Measurements from ENCODE around the gene P2RY2.
A peak's percentile ranks its signal among the peaks of the same experiment; 100 is the strongest.

Gene P2RY2

GRCh38 chr11:73217131-73217809 lies 811 bp upstream of the P2RY2 start:
- Histone ChIP-seq H3K9ac (ENCODE audit: low read depth in 1 of 2, low read length in 2 of 2) (peak overlapping the region; percentile 47 to 70), H3K27me3 (ENCODE audit: control insufficient read depth in 2 of 2, insufficient read depth in 2 of 2, low read length in 2 of 2) (no peaks in the 10 kb centered on the region), H3K36me3 (ENCODE audit: control insufficient read depth in 2 of 2, insufficient read depth in 2 of 2, low read length in 2 of 2) (no peaks in the 10 kb centered on the region), H3K4me3 (ENCODE audit: low read length in 2 of 2) (peak overlapping the region; percentile 67 to 76), H3K9me3 (ENCODE audit: control insufficient read depth in 2 of 2, low read length in 2 of 2) (no peaks in the 10 kb centered on the region), H3K4me1 (ENCODE audit: control insufficient read depth in 2 of 2, insufficient read depth in 2 of 2, low read length in 2 of 2) (peaks cover 12 to 15% of the 10 kb centered on the region in 2 donors), H3K27ac (ENCODE audit: low read depth in 2 of 2, low read length in 2 of 2) (peak overlapping the region; percentile 61 to 72)

DNA sequence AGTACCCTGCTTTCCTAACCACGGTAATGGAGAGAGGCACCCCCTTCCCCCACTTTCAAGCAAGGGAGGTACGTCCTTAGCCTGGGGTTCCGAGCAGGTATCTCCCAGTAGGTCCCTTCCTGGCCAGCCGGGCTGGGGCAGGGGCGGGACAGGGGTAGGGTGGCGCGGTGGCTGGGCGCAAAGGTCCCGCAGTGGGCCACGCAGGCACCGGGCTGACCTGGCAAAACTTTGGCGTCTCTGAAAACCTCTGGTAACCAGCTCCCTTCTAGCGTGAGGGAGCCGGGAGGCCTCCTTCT lies 323 bp upstream of the P2RY2 start:
- H3K9ac ChIP-seq (ENCODE audit: low read depth in 1 of 2, low read length in 2 of 2): peak overlapping the region; percentile 47 to 70
- peak overlapping the region; percentile 61 to 72 for H3K27ac ChIP-seq (ENCODE audit: low read depth in 2 of 2, low read length in 2 of 2)
- peaks cover 12 to 15% of the 10 kb centered on the region in 2 donors for H3K4me1 ChIP-seq (ENCODE audit: control insufficient read depth in 2 of 2, insufficient read depth in 2 of 2, low read length in 2 of 2)
- no peaks in the 10 kb centered on the region for H3K9me3 ChIP-seq (ENCODE audit: control insufficient read depth in 2 of 2, low read length in 2 of 2)
- no peaks in the 10 kb centered on the region for H3K36me3 ChIP-seq (ENCODE audit: control insufficient read depth in 2 of 2, insufficient read depth in 2 of 2, low read length in 2 of 2)
- no peaks in the 10 kb centered on the region for H3K27me3 ChIP-seq (ENCODE audit: control insufficient read depth in 2 of 2, insufficient read depth in 2 of 2, low read length in 2 of 2)
- H3K4me3 ChIP-seq (ENCODE audit: low read length in 2 of 2): peak overlapping the region; percentile 67 to 76

DNA sequence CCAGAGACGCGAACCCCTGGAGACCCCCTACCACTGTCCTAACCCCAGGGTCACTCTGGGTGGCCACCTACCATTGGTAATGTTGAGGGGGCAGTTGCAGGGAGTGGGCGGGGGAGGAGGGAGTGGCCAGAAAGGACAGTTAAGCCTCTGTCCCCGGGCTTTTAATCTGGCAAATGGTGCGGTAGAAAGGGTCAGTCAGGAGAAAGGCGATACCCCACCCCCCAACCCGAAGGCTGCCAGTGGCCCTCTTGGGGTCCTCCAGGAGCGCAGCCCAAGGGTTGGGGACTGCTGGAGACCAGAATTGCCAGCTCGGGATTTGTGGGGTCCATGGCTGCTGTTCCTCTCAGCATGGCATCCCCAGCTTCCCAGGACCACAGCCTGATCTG lies 742 bp downstream of the P2RY2 start:
- Histone ChIP-seq H3K4me1 (ENCODE audit: control insufficient read depth in 2 of 2, insufficient read depth in 2 of 2, low read length in 2 of 2) (peaks cover 12 to 15% of the 10 kb centered on the region in 2 donors), H3K9ac (ENCODE audit: low read depth in 1 of 2, low read length in 2 of 2) (peak overlapping the region; percentile 47 to 70), H3K36me3 (ENCODE audit: control insufficient read depth in 2 of 2, insufficient read depth in 2 of 2, low read length in 2 of 2) (no peaks in the 10 kb centered on the region), H3K9me3 (ENCODE audit: control insufficient read depth in 2 of 2, low read length in 2 of 2) (no peaks in the 10 kb centered on the region), H3K27me3 (ENCODE audit: control insufficient read depth in 2 of 2, insufficient read depth in 2 of 2, low read length in 2 of 2) (no peaks in the 10 kb centered on the region), H3K27ac (ENCODE audit: low read depth in 2 of 2, low read length in 2 of 2) (peak overlapping the region; percentile 61 to 72), H3K4me3 (ENCODE audit: low read length in 2 of 2) (peak overlapping the region; percentile 67 to 76)

DNA sequence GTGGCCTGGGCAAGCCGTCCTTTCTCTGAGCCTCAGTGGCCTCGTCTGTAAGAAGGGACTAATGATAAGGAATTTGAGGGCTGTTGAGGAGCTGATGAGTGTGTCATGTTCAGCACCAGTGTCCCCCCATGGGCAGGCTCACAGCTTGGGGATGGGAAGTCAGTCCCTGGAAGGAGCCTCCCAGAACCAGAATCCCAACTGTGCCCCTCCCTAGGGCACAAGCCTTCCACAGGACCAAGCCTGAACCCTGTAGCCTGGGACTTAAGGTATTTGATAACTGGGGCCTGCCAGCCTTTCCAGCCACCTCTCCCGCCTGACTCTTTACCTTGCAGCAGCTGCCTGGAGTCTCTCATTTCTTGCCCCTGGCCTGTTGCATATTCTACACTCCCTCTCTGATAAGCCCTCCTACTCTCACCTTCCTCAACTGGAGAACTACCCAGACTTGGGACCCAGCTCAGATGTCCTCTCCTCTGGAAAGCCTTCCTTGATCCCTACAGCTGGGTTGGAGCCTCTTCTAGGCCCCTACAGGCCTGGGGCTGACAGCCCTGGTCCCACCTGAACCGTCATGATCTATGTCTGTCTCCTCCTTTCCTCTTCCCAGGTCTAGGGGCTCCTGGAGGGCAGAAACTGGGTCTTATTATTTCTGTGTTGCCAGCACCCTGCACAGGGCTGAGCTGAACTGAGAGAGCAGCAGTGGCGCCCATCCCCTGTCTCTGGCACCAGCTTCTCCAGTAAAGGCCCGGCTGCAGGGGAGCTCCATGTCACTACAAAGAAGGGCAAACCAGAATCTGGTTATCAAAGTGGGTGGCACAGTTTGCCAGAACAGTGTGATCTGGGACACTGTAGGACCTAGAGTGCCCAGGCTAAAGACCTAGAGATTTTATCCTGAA lies 1.6 kb downstream of the P2RY2 start:
- H3K4me3 ChIP-seq (ENCODE audit: low read length in 2 of 2): peak overlapping the region; percentile 25 to 76

DNA sequence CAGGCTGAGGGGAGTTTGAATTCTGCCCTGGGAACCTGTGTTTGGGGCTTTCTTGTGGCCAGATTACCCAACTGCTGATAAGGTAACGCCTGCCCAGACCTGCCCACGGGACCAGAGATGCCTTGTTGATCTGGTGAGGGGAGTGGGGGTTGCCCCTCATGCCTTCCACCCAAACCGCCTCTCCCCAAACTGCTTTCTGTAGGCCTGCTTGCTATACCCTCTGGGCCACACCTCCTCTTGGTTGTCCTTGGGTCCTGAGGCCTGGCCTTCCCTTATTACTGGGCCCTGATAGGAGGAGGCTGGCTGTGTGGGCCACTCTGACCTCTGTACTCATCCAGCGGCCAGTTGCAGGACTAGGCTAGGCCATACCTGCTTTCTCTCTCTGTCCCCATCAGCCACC lies 3.4 kb downstream of the P2RY2 start:
- no peaks in the 10 kb centered on the region for H3K27me3 ChIP-seq (ENCODE audit: control insufficient read depth in 2 of 2, insufficient read depth in 2 of 2, low read length in 2 of 2)
- H3K36me3 ChIP-seq (ENCODE audit: control insufficient read depth in 2 of 2, insufficient read depth in 2 of 2, low read length in 2 of 2): no peaks in the 10 kb centered on the region
- no peak overlapping the region for H3K9ac ChIP-seq (ENCODE audit: low read depth in 1 of 2, low read length in 2 of 2)
- H3K4me3 ChIP-seq (ENCODE audit: low read length in 2 of 2): no peak overlapping the region
- peaks cover 12 to 15% of the 10 kb centered on the region in 2 donors for H3K4me1 ChIP-seq (ENCODE audit: control insufficient read depth in 2 of 2, insufficient read depth in 2 of 2, low read length in 2 of 2)
- no peaks in the 10 kb centered on the region for H3K9me3 ChIP-seq (ENCODE audit: control insufficient read depth in 2 of 2, low read length in 2 of 2)
- no peak overlapping the region for H3K27ac ChIP-seq (ENCODE audit: low read depth in 2 of 2, low read length in 2 of 2)

More for the DNA sequence above, 1.6 kb downstream of the P2RY2 start:
- H3K27ac ChIP-seq (ENCODE audit: low read depth in 2 of 2, low read length in 2 of 2): no peak overlapping the region
- peaks cover 12 to 15% of the 10 kb centered on the region in 2 donors for H3K4me1 ChIP-seq (ENCODE audit: control insufficient read depth in 2 of 2, insufficient read depth in 2 of 2, low read length in 2 of 2)
- H3K27me3 ChIP-seq (ENCODE audit: control insufficient read depth in 2 of 2, insufficient read depth in 2 of 2, low read length in 2 of 2): no peaks in the 10 kb centered on the region
- H3K9ac ChIP-seq (ENCODE audit: low read depth in 1 of 2, low read length in 2 of 2): peak overlapping the region in 1 of 2 donors; percentile 47
- no peaks in the 10 kb centered on the region for H3K9me3 ChIP-seq (ENCODE audit: control insufficient read depth in 2 of 2, low read length in 2 of 2)
- no peaks in the 10 kb centered on the region for H3K36me3 ChIP-seq (ENCODE audit: control insufficient read depth in 2 of 2, insufficient read depth in 2 of 2, low read length in 2 of 2)

DNA sequence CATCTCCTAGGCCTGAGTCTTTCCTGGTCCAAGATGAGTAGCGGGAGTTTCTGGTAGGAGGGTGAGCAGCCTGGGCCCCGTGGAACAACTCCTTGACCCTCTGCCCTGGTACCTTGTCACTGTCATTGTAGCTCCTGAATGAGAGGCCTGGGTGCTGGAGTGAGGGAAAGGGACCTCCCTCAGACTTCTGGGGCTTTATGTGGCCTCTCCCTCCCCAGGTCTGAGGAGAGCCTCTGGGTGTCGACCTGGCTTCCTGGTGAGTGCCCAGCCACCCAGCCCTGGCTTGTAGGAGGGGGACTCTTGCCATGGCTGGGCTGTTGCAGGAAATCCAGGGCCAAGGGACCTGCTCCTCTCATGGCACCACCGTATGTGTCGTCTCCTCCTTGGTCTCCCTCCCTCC lies 3.9 kb downstream of the P2RY2 start:
- no peak overlapping the region for H3K27ac ChIP-seq (ENCODE audit: low read depth in 2 of 2, low read length in 2 of 2)
- H3K9me3 ChIP-seq (ENCODE audit: control insufficient read depth in 2 of 2, low read length in 2 of 2): no peaks in the 10 kb centered on the region

GRCh38 chr11:73223998-73224730 lies 6.1 kb downstream of the P2RY2 start:
- no peak overlapping the region for H3K9ac ChIP-seq (ENCODE audit: low read depth in 1 of 2, low read length in 2 of 2)
- no peak overlapping the region for H3K27ac ChIP-seq (ENCODE audit: low read depth in 2 of 2, low read length in 2 of 2)
- no peaks in the 10 kb centered on the region for H3K36me3 ChIP-seq (ENCODE audit: control insufficient read depth in 2 of 2, insufficient read depth in 2 of 2, low read length in 2 of 2)

More for the DNA sequence above, 3.9 kb downstream of the P2RY2 start:
- H3K36me3 ChIP-seq (ENCODE audit: control insufficient read depth in 2 of 2, insufficient read depth in 2 of 2, low read length in 2 of 2): no peaks in the 10 kb centered on the region
- H3K4me1 ChIP-seq (ENCODE audit: control insufficient read depth in 2 of 2, insufficient read depth in 2 of 2, low read length in 2 of 2): peaks cover 12 to 15% of the 10 kb centered on the region in 2 donors
- no peak overlapping the region for H3K9ac ChIP-seq (ENCODE audit: low read depth in 1 of 2, low read length in 2 of 2)
- H3K27me3 ChIP-seq (ENCODE audit: control insufficient read depth in 2 of 2, insufficient read depth in 2 of 2, low read length in 2 of 2): no peaks in the 10 kb centered on the region
- H3K4me3 ChIP-seq (ENCODE audit: low read length in 2 of 2): no peak overlapping the region

DNA sequence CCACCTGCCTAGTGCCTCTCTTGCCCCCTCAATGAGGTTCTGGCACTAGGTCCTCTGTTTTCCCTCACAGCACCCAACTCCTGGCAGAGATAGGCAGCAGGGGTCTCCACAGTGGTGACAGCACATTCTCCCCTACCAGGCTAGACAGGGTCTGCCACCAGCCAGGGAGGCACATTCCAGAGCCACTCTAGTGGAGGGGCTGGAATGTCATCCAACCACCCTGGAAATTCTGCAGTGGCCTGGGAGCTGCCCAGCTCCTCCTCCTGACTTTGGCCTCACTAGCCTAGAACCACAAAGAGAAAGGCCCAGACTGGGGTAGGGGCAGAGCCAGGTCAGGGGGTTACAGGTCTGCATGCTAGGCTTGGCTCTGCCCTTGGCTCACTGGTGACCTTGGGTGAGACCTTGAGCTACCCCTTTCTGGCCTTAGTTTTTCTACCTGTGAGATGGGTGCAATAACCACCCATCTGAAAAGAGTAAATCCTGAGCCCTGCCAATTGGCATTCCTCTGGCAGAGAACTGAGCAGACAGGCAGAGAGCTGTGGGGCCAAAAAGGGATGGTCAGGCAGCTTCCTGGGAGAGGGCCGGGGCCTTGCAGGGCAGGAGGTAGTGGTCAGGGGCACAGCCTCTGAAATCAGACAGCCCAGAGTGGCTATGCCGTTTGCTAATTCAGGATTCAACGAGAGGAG lies 7.1 kb downstream of the P2RY2 start:
- H3K27ac ChIP-seq (ENCODE audit: low read depth in 2 of 2, low read length in 2 of 2): no peak overlapping the region
- no peak overlapping the region for H3K4me3 ChIP-seq (ENCODE audit: low read length in 2 of 2)
- H3K36me3 ChIP-seq (ENCODE audit: control insufficient read depth in 2 of 2, insufficient read depth in 2 of 2, low read length in 2 of 2): no peaks in the 10 kb centered on the region
- no peaks in the 10 kb centered on the region for H3K27me3 ChIP-seq (ENCODE audit: control insufficient read depth in 2 of 2, insufficient read depth in 2 of 2, low read length in 2 of 2)
- no peaks in the 10 kb centered on the region for H3K9me3 ChIP-seq (ENCODE audit: control insufficient read depth in 2 of 2, low read length in 2 of 2)
- no peak overlapping the region for H3K9ac ChIP-seq (ENCODE audit: low read depth in 1 of 2, low read length in 2 of 2)
- H3K4me1 ChIP-seq (ENCODE audit: control insufficient read depth in 2 of 2, insufficient read depth in 2 of 2, low read length in 2 of 2): peaks cover 6 to 7% of the 10 kb centered on the region in 2 donors

More at GRCh38 chr11:73223998-73224730, 6.1 kb downstream of the P2RY2 start:
- Histone ChIP-seq H3K9me3 (ENCODE audit: control insufficient read depth in 2 of 2, low read length in 2 of 2) (no peaks in the 10 kb centered on the region), H3K4me1 (ENCODE audit: control insufficient read depth in 2 of 2, insufficient read depth in 2 of 2, low read length in 2 of 2) (peaks cover 9 to 11% of the 10 kb centered on the region in 2 donors), H3K4me3 (ENCODE audit: low read length in 2 of 2) (no peak overlapping the region), H3K27me3 (ENCODE audit: control insufficient read depth in 2 of 2, insufficient read depth in 2 of 2, low read length in 2 of 2) (no peaks in the 10 kb centered on the region)

GRCh38 chr11:73225851-73226250 lies 7.8 kb downstream of the P2RY2 start:
- Histone ChIP-seq H3K9ac (ENCODE audit: low read depth in 1 of 2, low read length in 2 of 2) (no peak overlapping the region), H3K27ac (ENCODE audit: low read depth in 2 of 2, low read length in 2 of 2) (no peak overlapping the region)

More at GRCh38 chr11:73225851-73226250, 7.8 kb downstream of the P2RY2 start:
- Histone ChIP-seq H3K36me3 (ENCODE audit: control insufficient read depth in 2 of 2, insufficient read depth in 2 of 2, low read length in 2 of 2) (no peaks in the 10 kb centered on the region), H3K4me1 (ENCODE audit: control insufficient read depth in 2 of 2, insufficient read depth in 2 of 2, low read length in 2 of 2) (peaks cover 6 to 7% of the 10 kb centered on the region in 2 donors), H3K27me3 (ENCODE audit: control insufficient read depth in 2 of 2, insufficient read depth in 2 of 2, low read length in 2 of 2) (no peaks in the 10 kb centered on the region), H3K9me3 (ENCODE audit: control insufficient read depth in 2 of 2, low read length in 2 of 2) (no peaks in the 10 kb centered on the region), H3K4me3 (ENCODE audit: low read length in 2 of 2) (no peak overlapping the region)

Measured in mucosa of rectum (tissue), 2 donors.